ENCODE data around the gene STEAP3.
A peak's percentile ranks its signal among the peaks of the same experiment; 100 is the strongest.

Gene STEAP3

GRCh38 chr2:119263025-119263424, 39.4 kb downstream of the STEAP3 start:
- Histone ChIP-seq H3K36me3 (no peaks in the 10 kb centered on the region), H3K9me3 (no peaks in the 10 kb centered on the region), H3K27me3 (no peaks in the 10 kb centered on the region), H3K4me1 (no peaks in the 10 kb centered on the region), H3K4me3 (ENCODE audit: low read depth, low read length) (no peak overlapping the region)
- TF ChIP-seq, protein P1, sequence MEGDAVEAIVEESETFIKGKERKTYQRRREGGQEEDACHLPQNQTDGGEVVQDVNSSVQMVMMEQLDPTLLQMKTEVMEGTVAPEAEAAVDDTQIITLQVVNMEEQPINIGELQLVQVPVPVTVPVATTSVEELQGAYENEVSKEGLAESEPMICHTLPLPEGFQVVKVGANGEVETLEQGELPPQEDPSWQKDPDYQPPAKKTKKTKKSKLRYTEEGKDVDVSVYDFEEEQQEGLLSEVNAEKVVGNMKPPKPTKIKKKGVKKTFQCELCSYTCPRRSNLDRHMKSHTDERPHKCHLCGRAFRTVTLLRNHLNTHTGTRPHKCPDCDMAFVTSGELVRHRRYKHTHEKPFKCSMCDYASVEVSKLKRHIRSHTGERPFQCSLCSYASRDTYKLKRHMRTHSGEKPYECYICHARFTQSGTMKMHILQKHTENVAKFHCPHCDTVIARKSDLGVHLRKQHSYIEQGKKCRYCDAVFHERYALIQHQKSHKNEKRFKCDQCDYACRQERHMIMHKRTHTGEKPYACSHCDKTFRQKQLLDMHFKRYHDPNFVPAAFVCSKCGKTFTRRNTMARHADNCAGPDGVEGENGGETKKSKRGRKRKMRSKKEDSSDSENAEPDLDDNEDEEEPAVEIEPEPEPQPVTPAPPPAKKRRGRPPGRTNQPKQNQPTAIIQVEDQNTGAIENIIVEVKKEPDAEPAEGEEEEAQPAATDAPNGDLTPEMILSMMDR (IDR thresholded peaks at IDR 0.05; ENCODE audit: low read depth, low read length): no peak
- no peak for DNase-seq

- no peak for DNase-seq
- no peaks in the 10 kb centered on the region for H3K36me3 ChIP-seq
Observed at GRCh38 chr2:119263656-119264055, 40.0 kb downstream of the STEAP3 start.

GRCh38 chr2:119264781-119265692, 41.4 kb downstream of the STEAP3 start:
- H3K4me3 ChIP-seq (ENCODE audit: low read depth, low read length): no peak overlapping the region
- no peaks in the 10 kb centered on the region for H3K4me1 ChIP-seq
- no peaks in the 10 kb centered on the region for H3K36me3 ChIP-seq
- H3K27me3 ChIP-seq: no peaks in the 10 kb centered on the region
- H3K9me3 ChIP-seq: no peaks in the 10 kb centered on the region
- DNase-seq: peak; percentile 50
- TF ChIP-seq, protein P1 (IDR thresholded peaks at IDR 0.05; ENCODE audit: low read depth, low read length): peak; percentile 71

More at GRCh38 chr2:119263656-119264055, 40.0 kb downstream of the STEAP3 start:
- Histone ChIP-seq H3K9me3 (no peaks in the 10 kb centered on the region), H3K4me3 (ENCODE audit: low read depth, low read length) (no peak overlapping the region), H3K4me1 (no peaks in the 10 kb centered on the region), H3K27me3 (no peaks in the 10 kb centered on the region)
- TF ChIP-seq, protein P1 (IDR thresholded peaks at IDR 0.05; ENCODE audit: low read depth, low read length): no peak

- Histone ChIP-seq H3K9me3 (no peaks in the 10 kb centered on the region), H3K4me1 (no peaks in the 10 kb centered on the region), H3K36me3 (no peaks in the 10 kb centered on the region), H3K27me3 (no peaks in the 10 kb centered on the region), H3K4me3 (ENCODE audit: low read depth, low read length) (no peak overlapping the region)
- TF ChIP-seq, protein P1 (IDR thresholded peaks at IDR 0.05; ENCODE audit: low read depth, low read length): no peak
- DNase-seq: no peak
Observed at GRCh38 chr2:119265693-119266066, 42.0 kb downstream of the STEAP3 start.

DNA sequence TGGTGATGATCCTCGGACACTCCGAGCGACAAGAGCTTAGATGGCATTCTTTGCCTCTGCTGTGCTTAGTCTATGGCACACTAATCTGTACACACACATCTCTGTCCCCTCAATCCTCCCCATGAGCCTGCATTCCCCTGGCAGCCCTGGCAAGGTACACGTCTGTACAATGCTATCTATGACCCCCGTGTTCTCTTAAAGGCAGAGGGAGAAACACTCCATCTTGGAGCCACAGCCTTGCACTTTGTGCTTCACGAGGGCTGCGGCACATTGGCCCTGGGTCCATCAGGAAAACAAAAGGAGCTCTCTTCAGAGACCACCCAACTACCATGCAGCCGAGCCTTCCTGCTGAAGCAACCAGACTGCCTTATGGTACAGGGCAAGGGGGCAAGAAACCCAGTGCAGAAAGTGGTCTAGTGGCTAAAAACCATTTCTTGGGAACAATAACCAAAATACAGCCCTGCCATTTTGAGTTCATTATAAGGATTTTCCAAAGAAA, 42.5 kb downstream of the STEAP3 start:
- no peak overlapping the region for H3K4me3 ChIP-seq (ENCODE audit: low read depth, low read length)
- H3K9me3 ChIP-seq: no peaks in the 10 kb centered on the region
- no peaks in the 10 kb centered on the region for H3K4me1 ChIP-seq
- TF ChIP-seq, protein P1 (IDR thresholded peaks at IDR 0.05; ENCODE audit: low read depth, low read length): no peak
- no peaks in the 10 kb centered on the region for H3K36me3 ChIP-seq
- no peaks in the 10 kb centered on the region for H3K27me3 ChIP-seq
- no peak for DNase-seq

GRCh38 chr2:119267604-119268003, 44.0 kb downstream of the STEAP3 start:
- no peaks in the 10 kb centered on the region for H3K4me1 ChIP-seq
- no peak for DNase-seq
- TF ChIP-seq, protein P1 (IDR thresholded peaks at IDR 0.05; ENCODE audit: low read depth, low read length): no peak
- no peaks in the 10 kb centered on the region for H3K27me3 ChIP-seq
- H3K36me3 ChIP-seq: no peaks in the 10 kb centered on the region
- H3K4me3 ChIP-seq (ENCODE audit: low read depth, low read length): no peak overlapping the region
- no peaks in the 10 kb centered on the region for H3K9me3 ChIP-seq
